ENCODE measurements around the gene CDH13.

DNA sequence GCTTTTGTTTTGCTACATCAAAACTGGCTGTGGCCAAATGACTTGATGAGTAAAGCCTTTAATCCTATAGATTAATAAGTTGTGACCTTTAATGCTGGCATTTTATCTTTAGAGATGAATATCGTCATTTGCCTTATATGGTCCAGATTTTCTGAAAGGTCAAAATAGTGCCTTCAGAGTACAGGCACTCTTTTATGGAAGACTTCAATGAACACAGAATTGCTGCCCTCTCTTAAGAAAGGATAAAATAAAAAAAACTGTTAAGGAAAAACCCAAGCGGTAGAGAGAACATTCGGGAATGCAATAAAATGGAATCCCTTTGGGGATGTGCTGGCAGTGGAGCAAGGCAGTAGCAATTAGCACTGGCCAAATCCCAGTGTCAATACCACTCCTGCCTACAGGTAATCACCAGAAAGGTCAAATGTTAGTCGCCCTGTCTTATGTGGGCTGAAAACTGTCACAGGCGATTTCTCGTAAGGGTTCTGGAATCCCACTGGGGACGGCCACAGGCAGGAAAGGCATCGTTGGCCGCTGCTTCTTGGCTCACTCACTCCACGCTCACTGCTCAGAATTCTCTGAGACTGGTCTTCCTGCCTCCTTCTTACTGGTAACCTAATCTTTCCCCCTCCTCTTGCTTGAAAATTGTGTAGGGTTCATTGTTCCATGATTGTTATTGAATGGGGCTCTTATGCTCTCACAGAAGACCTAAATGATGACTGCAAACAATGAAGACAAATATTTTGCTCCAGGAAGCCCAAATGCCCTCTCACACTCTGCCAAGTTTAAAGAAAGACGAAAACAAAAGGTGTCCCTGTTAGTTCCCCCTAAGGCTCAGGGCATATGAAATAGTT, 1135.6 kb downstream of the CDH13 start:
- no peak for TF ChIP-seq EZH2 (IDR thresholded peaks at IDR 0.05; ENCODE audit: borderline replicate concordance, insufficient read depth, low read length, poor library complexity, severe bottlenecking)
- TF ChIP-seq, protein P1, sequence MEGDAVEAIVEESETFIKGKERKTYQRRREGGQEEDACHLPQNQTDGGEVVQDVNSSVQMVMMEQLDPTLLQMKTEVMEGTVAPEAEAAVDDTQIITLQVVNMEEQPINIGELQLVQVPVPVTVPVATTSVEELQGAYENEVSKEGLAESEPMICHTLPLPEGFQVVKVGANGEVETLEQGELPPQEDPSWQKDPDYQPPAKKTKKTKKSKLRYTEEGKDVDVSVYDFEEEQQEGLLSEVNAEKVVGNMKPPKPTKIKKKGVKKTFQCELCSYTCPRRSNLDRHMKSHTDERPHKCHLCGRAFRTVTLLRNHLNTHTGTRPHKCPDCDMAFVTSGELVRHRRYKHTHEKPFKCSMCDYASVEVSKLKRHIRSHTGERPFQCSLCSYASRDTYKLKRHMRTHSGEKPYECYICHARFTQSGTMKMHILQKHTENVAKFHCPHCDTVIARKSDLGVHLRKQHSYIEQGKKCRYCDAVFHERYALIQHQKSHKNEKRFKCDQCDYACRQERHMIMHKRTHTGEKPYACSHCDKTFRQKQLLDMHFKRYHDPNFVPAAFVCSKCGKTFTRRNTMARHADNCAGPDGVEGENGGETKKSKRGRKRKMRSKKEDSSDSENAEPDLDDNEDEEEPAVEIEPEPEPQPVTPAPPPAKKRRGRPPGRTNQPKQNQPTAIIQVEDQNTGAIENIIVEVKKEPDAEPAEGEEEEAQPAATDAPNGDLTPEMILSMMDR (IDR thresholded peaks at IDR 0.05; ENCODE audit: poor library complexity, severe bottlenecking) = no peak
- TF ChIP-seq, protein P2, sequence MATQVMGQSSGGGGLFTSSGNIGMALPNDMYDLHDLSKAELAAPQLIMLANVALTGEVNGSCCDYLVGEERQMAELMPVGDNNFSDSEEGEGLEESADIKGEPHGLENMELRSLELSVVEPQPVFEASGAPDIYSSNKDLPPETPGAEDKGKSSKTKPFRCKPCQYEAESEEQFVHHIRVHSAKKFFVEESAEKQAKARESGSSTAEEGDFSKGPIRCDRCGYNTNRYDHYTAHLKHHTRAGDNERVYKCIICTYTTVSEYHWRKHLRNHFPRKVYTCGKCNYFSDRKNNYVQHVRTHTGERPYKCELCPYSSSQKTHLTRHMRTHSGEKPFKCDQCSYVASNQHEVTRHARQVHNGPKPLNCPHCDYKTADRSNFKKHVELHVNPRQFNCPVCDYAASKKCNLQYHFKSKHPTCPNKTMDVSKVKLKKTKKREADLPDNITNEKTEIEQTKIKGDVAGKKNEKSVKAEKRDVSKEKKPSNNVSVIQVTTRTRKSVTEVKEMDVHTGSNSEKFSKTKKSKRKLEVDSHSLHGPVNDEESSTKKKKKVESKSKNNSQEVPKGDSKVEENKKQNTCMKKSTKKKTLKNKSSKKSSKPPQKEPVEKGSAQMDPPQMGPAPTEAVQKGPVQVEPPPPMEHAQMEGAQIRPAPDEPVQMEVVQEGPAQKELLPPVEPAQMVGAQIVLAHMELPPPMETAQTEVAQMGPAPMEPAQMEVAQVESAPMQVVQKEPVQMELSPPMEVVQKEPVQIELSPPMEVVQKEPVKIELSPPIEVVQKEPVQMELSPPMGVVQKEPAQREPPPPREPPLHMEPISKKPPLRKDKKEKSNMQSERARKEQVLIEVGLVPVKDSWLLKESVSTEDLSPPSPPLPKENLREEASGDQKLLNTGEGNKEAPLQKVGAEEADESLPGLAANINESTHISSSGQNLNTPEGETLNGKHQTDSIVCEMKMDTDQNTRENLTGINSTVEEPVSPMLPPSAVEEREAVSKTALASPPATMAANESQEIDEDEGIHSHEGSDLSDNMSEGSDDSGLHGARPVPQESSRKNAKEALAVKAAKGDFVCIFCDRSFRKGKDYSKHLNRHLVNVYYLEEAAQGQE (IDR thresholded peaks at IDR 0.05; ENCODE audit: borderline replicate concordance) = no peak
- no peak for TF ChIP-seq RAD21 (conservative IDR thresholded peaks at IDR 0.05)
- TF ChIP-seq POLR2AphosphoS5 (IDR thresholded peaks at IDR 0.05) = no peak

All from neural cell (in vitro differentiated cells).